ENCODE results near the gene ZSCAN16.

The ZSCAN16 gene

DNA sequence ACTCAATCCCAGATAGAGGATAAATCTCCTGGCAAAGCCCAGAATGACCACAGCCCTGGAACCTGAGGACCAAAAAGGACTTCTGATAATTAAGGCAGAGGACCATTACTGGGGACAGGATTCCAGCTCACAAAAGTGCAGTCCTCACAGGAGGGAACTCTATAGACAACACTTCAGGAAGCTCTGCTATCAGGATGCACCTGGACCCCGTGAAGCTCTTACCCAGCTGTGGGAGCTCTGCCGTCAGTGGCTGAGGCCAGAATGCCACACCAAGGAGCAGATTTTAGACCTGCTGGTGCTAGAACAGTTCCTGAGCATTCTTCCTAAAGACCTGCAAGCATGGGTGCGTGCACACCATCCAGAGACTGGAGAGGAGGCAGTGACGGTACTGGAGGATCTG is 992 bp downstream of the ZSCAN16 start:
- DNase-seq, result no peak

DNA sequence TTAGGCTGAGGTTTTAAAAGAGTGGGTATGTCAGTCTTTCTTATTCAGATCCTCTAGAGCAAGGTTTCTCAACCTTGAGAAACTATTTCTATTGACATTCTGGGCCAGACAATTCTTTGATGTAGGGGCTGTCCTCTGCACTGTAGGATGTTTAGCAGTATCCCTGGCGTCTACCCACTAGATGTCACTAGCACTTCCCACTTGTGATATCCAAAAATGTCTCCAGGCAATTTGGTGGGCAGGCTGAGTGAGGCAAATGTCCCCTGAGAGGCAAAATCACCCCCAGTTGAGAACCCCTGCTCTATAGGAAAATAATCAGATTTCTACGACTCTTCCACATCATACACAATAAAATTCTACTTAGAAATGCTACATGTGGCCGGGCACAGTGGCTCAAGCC is 9.6 kb downstream of the ZSCAN16 start:
- peak in 4 of 51 donors; percentile 0 to 8 (median 4) for DNase-seq

DNA sequence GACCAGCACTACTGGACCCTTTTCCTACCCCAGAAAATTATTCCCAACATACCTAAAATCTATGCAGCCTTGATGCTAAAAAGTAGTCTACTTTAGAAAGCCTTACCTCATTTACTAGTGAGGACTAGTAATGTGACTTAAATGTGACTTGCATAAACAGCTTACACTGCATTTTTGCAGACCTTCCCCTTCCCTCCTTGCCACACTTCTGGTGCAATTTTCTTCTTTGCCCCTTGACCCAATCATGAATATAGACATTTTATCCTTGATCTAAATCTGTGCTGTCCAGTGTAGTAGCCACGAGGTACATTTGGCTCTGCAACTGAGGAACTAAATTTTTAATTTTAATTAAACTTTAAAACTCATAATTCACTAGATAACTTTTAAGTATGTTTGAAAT is 10.3 kb downstream of the ZSCAN16 start:
- no peak for DNase-seq

DNA sequence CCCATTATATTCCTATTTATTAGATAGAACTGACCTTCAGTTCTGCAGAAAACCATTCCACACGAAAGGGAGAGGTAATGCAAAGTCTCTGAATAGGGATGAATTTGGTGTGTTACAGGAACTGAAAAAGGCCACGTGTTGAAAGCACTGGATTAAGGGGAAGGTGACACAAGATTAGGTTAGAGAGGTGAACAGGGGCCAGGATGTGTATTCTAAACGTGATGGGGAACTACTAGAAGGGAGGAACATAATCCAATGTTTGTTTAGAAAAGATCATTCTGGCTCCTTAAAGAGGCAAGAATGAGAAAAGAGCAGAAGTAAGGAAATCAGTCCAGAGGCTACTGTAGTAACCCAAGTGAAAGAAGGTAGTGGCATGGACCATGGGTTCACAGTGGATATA is 11.0 kb downstream of the ZSCAN16 start:
- DNase-seq, result no peak

DNA sequence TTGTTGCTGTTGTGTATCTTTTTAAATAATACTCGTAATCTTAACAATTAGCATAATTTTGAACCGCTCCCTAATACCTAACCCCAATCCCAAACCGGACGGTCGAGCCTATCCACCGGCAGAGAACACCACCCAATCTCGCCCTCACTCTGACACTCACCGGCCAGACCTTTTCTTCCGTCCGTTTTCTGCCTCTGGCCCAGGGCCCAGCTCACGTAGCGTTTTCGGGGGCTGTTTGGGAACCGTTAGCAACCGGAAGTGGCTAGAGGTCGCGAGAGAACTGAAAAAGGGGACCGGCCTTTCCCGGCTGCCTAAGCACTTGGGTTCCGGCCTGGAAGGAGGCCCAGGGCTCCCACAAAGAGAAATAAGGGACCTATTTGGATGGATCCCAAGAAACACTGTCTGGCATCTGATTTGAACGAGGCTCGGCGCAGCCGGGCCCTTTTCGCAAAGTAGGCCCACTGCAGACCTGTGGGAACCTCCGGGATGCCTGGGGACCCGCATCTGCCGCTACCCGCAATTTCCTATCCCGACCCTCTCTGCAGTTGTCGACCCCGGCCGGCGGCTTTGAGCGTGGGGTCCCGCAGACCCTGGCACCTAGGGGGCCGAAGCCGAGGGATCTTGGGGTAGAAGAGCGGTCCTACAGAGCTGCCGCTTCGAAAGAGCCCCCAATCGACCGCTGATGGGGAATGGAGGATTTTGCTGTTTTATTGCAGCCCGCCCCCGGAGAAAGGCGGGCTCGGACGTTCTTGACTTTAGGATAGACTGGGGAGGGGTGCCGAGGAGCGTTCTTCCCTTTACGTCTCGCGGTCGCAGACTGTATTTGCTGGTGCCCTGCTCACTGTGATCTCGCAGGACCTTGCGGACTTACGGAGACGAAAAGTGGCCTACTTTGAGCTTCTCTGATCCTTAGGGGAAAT is 12.4 kb downstream of the ZSCAN16 start:
- DNase-seq, result peak; percentile 42 to 90 (median 76)

DNA sequence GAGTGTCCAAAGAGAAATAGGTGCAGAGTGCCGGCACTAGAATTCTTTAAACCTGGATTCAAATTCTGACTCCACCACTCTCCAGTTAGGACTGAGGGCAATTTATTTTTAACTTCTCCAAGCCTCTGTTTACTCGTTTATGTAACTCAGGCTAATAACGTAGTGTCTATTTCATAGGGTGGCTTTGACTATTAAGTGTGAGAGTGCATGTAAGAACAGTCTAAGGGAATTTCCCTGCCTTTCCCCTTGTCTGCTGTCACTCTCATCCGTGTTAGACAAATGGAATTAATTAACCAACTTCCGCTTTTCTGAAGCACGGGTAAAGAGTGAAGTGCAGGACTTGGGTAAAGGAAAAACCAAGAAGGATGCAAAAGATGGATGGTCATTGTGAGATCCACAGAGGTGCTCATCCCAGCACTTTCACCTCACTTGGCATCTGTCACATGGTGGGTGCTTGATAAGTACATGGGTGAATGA is 13.1 kb downstream of the ZSCAN16 start:
- DNase-seq, result peak in 4 of 51 donors; percentile 1 to 59 (median 2)

DNA sequence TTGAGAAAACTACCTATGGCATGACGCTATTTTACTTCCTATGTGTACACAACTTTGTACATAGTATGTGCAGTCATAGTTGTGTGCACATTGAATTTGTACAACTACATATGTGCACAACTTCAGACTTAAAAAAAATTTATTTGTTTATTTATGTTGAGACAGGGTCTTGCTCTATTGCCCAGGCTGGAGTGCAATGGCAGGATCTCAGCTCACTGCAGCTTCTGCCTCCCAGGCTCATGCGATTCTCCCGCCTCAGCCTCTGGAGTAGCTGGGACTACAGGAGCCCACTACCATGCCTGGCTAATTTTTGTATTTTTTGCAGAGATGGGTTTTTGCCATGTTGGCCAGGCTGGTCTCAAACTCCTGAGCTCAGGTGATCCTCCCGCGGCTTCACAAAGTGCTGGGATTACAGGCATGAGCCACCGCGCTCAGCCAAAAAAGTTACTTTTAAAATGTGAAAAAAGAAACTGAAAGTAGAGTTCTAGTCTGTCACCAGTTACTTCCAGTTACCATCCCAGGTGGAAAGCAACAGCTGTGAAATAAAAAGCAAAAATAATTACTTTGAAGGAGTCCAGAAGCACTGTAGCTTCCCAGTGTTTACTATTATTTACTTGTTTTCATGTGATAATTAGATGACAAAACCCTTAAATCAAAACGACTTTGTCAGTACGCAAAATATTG is 15.6 kb downstream of the ZSCAN16 start:
- DNase-seq, result no peak

DNA sequence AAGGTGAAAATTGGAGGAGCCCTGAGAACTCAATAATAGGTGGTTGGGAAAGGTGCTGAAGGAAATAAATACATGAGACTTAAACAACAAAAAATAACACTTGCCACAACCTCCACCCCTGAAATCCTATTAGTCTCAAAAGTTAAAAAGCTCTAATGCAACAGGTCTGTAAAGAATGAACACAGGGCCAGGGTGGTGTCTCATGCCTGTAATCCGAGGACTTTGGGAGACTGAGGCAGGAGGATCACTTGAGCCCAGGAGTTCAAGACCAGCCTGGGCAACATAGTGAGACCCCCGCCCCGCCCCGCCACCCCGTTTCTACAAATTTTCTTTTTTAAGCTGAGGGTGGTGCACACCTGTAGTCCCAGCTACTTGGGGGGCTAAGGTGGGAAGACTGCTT is 16.2 kb downstream of the ZSCAN16 start:
- no peak for DNase-seq

DNA sequence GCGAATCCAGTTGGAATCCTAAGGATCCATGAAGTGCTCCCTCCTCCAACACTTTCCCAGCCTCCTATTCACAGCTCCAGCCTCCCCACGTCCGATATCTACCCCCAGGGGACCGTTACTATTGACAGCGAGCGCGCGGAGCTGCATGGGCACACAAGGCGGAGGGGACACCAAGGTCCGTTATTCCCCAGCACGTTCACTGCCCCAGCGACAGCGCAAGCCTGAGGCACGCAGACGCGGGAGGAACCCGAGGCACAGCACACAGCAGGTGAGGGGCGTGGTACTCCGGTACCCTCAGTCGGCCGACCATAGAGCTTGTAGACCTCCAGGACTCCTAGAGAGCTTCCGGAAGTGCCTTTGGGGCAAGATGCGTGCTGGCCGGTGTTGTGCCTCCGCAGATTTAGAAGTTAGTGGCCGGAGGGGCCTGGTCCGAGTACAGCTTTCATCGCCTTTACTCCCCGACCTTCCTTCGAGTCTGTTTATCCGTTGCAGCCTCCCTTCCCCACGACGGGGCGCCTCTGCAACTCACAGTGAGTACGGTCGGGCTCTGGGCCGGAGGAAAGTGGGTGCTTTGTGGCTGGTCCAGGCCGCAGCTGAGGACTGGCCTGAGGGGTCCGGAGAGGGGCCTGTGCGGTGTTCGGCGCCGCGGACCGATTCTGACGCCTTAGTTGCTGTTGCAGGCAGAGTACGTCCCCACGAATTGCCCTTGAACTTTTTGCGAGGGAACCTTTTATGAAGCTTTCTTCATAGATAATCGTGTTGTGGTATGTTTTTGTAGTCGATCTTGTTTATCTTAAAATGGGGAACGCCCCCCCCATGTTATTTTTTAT is 17.3 kb downstream of the ZSCAN16 start, which contains the start of gene ZKSCAN8:
ZKSCAN8 (plus strand) TSS at position 384 of the 830 bp plus-strand sequence. CDS start 6,525 bp downstream, outside the sequence.
- peak; percentile 25 to 89 (median 69) for DNase-seq

DNA sequence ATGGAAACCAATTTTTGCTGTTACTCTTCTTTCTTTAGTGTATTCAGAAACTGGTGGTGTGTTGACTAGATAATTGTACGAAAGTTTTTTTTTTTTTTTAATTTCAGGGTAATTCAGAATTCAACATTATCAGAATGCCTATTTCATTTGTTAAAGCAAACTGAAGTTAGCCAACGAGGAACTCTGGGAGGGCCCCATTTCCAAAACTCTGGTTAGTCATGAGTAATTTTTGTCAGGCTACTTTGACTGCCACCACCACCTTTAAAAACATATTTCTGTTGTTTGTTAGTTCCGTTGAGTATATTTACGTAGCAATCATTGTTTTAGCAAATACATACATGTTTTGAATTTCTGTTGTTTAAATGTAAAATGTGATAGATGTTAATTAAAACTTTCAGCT is 18.0 kb downstream of the ZSCAN16 start:
- DNase-seq, result no peak

DNA sequence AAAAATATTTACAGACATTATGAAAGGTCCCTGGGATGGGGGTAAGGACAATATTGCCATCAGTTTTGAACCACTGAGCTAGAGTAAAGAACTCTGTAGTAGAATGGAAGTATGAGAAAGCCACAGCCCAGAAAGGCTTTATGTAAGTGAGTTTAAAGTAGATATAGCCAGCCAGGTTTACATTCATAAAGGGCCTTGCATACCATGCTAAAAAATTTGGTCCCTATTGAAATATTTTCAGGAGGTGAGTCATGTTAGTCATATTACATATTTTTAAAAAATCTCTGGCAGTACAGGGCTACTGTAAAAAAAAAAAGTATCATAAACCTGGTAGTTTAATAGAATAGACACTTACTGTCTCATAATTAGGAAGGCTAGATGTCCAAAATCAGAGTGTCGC is 20.8 kb downstream of the ZSCAN16 start:
- DNase-seq, result no peak

DNA sequence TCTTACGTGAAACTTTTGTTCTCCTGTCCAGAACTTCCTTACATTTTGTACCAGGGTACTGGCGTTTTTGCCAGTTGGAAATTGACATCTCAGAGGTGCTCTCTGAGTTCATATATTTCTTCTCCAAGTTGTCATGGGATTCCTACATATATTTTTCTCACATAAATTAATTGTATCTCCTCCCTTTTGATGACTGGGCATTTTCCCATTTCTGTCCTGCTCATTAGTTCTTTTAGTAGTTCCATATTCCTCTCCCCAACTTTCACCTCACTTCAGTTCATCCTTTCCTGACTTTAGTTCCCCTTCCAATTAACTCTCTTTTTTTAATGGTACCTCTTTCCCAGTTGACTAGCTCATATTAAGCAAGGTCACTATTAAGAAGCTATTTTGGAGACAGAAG is 28.1 kb downstream of the ZSCAN16 start:
- DNase-seq, result no peak

DNA sequence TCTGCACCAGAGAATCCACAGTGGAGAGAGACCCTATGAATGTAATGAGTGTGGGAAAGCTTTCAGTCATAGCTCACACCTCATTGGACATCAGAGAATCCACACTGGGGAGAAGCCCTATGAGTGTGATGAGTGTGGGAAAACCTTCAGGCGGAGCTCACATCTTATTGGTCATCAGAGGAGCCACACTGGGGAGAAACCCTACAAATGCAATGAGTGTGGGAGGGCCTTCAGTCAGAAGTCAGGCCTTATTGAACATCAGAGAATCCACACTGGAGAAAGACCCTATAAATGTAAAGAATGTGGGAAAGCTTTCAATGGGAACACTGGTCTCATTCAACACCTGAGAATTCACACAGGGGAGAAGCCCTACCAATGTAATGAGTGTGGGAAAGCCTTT is 29.1 kb downstream of the ZSCAN16 start:
- DNase-seq, result no peak

DNA sequence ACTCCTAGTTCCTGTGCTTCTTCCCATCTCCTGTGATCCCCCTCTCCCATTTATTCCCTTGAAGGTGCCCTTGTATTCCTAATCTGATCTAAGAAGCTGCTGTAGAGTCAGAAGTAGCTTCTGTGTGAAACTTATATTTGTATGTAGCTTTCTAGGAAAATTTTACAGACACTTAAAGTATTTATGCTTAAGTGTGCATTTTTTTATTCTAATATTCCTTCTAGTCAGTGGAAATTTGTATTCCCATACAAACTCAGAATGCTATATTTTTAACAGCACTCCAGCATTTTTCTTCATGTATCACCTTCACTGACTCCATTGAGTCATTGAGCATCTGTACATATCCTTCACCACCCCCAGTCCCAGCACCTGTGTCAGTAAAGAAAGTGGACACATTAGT is 29.9 kb downstream of the ZSCAN16 start:
- DNase-seq, result no peak

DNA sequence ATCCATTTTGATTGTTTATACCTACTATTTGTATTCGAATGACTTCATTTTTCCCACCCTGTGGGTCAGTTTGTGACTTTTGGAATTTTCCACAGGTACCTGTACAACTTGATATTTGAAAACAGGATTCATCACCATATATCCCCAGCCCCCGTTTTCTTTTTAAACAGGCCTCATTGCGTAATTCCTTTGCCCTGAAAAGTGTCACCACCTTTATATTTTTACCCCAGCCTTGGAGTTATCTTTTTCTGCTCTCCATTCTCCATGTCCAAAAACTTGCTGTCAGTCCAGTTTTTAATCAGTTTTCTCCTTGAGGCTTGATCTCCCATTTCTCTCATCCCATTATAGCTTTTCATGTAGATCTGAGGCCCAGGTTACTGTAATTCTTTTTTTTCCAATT is 33.9 kb downstream of the ZSCAN16 start:
- DNase-seq, result no peak

DNA sequence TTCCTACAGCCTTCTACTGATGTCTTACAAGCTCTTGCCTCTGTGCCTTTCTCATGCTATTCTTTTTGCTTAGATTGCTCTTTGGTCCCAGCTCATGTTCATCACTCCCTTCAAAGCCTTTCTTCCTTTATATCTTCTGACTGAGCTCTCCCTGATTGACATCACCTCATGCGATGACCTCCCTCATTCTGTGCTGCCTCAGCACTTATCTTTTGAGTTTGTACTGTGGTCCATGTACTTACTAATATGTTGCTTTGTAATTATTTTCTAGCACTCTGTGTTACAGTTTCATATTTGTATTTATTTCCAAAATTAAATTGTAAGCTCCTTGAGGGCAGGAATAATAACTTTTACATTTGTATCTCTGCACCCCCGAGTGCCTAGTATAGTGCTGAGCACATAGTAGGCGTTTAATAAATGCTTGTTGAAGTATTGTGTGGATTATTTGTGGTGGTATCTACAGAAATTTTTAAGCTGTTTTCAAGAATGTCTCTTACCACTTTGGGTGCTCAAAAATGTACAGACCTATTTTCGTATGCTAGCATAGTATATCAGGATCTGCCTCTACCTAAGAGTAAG is 34.7 kb downstream of the ZSCAN16 start:
- DNase-seq, result no peak

DNA sequence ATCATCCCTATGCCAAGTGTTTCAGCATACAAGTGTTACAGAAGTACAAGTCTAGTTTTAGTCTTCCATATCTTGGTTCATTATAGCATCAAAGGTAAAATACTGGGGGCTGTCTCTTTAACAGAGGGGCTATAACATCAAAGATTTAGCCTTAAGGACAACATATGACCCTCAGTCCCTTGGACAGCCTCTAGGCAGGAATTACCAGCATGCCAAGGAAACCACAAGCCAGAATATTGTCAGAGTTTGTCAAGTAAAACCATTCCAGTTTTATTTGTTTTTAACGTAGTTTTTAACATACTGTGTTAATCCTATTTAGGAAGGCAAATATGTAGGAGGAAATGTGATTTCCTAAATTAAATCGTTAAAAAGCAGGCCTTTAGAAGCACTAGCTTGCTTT is 35.8 kb downstream of the ZSCAN16 start:
- DNase-seq, result no peak

DNA sequence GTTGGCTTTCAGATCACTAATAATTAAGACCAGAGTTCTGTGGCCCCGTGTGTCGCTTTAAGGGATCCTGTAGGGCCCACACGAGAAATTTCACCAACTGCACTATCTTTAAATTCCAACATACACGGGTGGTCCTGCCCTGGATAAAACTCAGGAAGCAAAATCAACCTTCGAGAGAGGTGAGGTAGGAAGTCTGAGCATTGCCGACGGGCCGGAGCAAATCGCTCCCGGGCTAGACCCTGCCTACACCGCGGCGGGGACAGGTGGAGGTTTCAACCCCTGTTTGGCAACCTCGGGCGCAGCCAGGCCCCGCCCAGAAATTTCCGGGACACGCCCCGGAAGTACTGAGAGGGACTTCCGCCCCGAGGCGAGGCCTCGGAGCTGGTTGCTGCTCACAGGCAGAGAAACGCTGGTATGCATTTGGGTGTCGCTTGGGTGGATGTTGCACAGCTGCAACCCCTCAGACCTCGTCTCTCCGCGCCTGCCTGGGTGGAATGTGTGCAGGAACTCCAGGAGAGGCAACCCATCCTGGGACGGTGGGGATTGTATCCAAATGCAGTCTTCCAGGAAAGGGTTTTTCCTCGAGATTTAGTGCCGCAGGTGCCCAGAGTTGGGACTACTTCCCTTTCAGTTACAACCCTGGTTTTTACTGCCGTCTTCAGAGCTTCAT is 37.1 kb downstream of the ZSCAN16 start:
- peak in 47 of 51 donors; percentile 1 to 77 (median 28) for DNase-seq

DNA sequence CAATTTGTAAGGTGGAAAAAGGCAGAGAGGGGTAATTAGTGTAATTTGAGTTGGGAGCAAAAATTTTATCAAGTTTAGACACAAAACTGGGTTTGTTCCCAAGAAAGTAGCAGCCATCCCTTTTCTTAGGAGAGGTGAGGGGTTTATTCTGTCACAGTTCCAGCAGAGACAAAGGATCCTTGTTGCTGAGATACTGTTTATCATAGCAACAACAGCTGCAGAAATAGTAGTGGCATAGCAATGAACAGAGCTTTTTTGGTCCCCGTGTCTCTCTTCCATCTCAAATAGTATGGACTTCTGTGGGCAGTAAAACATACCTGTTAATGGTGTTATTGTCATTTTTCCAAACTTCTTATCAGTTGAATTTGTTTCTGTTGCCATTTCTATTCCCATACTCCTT is 41.2 kb downstream of the ZSCAN16 start:
- DNase-seq, result no peak

DNA sequence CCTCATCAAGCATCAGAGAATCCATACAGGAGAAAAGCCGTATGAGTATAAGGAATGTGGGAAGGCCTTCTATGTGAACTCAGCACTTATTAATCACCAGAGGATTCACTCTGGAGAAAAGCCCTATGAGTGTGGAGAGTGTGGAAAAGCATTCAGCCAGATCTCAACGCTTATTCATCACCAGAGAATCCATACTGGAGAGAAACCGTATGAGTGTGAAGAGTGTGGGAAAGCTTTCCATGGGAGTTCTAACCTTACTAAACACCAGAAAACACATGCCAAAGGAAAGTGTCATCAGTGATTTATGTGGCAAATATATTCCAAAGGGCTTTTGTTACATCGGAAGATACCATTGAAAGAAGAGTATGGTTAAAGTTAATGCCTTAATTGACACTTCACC is 42.7 kb downstream of the ZSCAN16 start:
- DNase-seq, result no peak

DNA sequence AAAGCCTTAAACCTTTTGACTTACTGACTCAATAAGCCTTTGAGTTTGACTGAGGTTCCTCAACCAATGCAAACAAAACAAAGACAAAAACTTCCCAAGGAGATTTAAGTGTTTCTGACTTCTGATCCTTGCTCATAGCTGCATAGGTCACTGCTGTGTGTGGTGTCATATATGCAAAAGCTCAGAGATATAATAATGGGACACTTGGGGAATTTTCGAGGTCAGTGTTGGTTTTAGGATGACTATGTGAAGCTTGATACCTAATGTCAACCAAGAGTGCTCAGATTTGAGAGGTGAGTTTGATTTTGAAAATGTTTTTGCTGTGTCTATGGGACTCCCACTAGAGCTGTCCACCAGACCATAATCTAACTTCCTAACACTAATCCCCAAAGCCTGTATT is 43.5 kb downstream of the ZSCAN16 start:
- no peak for DNase-seq
